HG03439 (cell line): ENCODE measurements around the gene ARHGEF38.
A peak's percentile ranks its signal among the peaks of the same experiment; 100 is the strongest.
"Not testable (repeated sequence)": the region's sequence is repeated elsewhere in the genome, so short reads cannot be mapped to it uniquely, and the experiment has no call there.

ENCODE experiments used
- ATAC-seq: cut with Tn5 transposase; IDR thresholded peaks from one replicate; pipeline ENCODE4 v1.9.1; 2021; ENCODE audit warnings: mild to moderate bottlenecking, moderate library complexity; ENCODE audit not compliant: unreplicated experiment

Gene ARHGEF38

DNA sequence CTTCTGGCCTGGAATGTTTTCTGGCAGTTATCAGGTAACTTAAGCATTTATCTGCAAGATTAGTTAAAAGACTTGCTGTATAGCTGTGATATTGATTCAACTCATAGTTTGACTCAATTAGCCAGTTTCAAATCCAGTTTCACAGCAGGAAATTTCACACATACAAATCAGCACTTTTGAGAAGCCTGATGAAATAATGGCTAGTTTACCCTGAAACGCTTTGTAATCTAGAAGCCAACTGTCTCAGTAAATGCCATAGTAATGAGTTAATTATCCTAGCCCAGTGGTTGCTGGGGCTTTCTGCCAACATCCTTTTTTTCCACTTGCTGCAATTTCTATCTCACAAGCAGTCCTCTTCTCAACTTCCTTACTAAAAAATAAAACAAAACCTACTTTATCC, 53.1 kb downstream of the ARHGEF38 start:
- ATAC-seq, result no peak

DNA sequence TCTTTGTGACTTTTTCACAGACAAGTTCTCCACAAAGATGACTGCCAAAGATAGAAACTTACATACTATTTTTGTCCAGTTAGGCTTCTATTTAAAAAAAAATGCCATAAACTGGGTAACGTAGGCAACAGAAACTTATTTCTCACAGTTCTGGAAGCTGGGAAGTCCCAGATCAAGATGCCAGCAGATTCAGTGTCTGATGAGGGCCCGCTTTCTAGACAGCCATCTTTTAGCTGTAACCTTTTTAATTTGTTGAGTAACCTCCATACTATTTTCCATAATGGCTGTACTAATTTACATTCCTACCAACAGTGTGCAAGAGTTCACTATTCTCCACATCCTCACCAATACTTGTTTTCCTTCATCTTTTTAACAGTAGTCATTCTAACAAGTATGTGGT, 55.5 kb downstream of the ARHGEF38 start:
- ATAC-seq, result no peak

- ATAC-seq, result not testable (repeated sequence)
These were observed 57.4 kb downstream of the ARHGEF38 start for GRCh38 chr4:105609819-105610218.

GRCh38 chr4:105613306-105613705, 60.9 kb downstream of the ARHGEF38 start:
- ATAC-seq, result no peak

- ATAC-seq, result no peak
These were observed 66.9 kb downstream of the ARHGEF38 start for GRCh38 chr4:105619188-105619931.

DNA sequence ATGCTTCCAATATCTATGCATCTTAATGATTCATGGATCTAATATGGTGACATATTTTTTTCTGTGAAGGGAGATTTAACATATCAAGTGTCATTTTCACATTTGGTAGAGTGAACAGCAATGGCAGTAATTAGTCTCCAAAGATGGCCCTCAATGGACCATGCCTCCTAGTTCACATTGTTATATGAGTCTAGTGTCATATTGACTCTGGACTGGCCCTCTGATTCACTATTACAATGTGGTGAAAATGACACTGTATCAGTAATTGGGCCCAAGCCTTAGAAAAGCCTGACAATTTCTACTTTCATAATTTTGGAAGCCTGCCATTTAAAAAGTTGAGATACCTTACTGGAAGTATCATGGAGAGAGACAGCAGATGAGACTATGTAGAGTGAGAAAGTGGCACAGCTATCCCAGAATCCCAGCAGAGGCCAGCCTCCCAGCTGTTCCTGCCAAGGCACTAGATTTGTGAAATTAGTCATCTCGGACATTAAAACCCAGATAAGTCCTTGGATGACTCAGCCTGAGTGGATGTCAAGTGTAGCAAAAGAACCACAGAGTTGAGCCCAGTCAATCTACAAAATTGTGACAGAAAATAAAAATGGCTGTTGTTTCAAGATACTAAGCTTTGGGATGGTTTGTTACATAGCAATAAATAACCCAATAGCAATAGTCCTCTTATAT, 68.4 kb downstream of the ARHGEF38 start:
- ATAC-seq, result no peak

DNA sequence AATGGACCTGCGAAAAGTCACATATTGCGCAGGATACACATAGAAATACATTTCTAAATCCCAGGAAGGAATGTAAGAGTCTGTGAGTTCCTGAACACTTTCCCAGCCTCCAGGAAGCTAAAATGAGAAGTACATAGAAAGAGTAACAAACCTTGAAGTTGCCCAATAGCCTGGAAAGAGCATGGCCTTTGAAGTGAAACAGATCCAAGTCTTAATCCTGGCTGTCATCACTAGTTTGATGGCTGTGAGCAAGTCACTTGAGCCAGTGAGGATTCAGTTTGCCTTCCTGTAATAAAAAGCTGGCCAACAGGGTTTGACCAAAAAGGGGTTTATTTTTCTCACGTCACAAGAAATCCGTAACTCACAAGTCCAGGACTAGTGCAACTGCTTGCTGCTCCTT, 69.8 kb downstream of the ARHGEF38 start:
- ATAC-seq, result no peak

DNA sequence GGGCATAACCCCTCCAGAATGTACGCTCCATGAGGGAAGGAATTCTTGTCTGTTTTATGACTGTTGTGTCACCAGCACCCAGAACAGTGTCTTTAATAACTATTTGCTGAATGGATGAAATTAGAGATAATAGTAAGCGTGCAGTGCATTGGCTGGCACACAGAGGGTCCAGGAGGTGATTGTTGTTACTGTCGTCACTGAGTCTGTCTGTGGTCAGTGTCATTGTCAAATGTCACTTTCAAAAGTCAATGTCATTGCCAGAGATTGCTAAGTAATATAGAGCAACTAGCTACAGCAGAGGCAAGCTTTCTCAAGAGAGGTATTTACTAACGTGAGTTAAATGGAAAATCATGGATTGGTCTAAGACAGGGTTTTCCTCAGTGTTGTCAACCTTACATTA, 70.7 kb downstream of the ARHGEF38 start:
- ATAC-seq, result no peak

DNA sequence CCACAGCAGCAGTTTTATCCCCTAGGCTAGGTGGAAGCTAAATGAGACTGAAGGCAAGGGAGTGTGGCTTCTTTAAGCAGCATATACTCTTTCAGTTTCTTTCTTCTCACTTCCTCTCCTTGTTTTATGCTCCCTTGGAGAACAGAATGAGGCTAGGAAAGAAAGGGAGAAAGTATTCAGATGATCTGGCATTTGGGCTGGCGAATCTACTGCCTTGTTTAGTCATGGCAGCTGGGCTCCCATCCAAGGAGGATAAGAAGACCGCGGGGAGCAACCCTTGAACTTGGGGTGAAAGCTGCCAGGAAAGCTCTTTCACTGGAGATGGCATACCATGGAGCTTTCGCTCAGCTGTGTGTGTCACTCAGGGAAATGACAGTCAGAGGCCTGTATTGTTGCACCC, 72.1 kb downstream of the ARHGEF38 start:
- no peak for ATAC-seq

- no peak for ATAC-seq
These were observed 72.8 kb downstream of the ARHGEF38 start for GRCh38 chr4:105625214-105625613.

GRCh38 chr4:105626846-105627245, 74.4 kb downstream of the ARHGEF38 start:
- no peak for ATAC-seq

DNA sequence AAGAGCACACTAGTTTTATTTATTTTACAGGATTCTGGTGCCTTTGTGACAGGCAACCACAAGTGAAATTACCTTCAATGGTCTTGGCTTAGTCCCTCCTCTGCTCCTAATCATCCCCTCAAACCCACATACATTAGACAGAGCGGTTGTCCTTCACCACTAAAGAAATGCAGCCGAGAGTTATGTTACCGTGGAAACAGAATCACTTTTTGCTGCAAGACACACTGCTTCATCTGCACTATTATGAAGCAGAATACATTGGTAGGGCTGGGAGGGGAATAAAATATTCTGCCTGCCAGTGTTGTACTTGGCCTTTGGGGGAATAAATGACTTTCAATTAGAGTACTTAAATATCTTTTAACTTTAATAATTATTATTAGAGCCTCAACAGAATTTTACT, 75.2 kb downstream of the ARHGEF38 start:
- no peak for ATAC-seq

GRCh38 chr4:105630670-105631655, 78.5 kb downstream of the ARHGEF38 start:
- no peak for ATAC-seq

GRCh38 chr4:105631818-105632400, 79.5 kb downstream of the ARHGEF38 start:
- no peak for ATAC-seq

- ATAC-seq, result no peak
These were observed 80.2 kb downstream of the ARHGEF38 start for GRCh38 chr4:105632599-105632998.

DNA sequence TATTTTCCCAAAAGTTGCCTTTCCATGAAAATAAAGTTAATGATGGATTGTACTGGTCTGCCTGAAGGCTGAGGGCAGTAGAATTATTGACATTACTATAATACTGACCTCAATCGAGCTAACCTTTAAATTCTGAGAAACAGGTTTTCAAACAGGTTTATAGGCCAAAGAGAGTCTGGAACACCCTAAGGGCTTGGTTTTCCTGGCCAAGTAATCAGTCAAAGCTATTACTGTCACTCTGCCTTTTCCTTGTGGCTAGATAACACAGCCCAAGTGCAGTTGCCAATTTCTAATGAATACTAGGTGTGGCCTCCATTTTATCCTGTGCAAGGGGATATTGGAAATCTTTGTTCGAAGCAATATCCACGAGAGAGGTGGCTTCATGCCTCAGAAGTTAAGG, 80.8 kb downstream of the ARHGEF38 start:
- no peak for ATAC-seq

DNA sequence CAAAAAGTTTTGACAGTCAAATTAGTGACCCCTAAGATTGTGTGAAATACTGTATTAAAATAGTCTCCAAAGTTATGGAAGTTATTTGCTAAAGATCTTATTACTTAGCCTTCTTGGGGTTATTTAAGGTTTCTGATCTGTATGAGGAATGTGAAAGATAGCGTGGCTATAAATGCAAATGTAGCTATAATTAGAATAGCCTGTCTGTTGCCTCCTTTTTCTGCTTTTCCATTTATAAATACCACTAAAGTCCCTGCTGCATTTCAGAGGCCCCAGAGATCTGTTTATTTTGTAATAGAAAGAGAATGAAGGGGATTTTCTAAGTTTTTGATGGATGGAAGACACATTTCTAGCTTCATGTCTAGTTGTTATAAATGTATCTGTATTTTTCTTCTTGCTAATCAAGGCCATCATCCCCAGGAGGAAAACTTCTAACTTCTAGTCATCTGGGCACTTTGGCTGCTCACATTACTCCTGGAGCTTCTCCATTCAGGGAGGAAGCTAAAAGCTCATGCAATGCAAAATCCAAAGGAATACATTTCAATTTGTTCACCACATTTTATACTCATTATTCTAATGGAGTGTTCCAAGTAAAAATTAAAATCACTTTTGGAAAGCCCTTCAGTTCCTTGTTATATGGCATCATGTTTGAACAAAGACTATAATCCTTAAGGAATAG, 82.1 kb downstream of the ARHGEF38 start:
- ATAC-seq, result no peak

- ATAC-seq, result peak; percentile 81
These were observed 85.2 kb downstream of the ARHGEF38 start for GRCh38 chr4:105637408-105638176.

DNA sequence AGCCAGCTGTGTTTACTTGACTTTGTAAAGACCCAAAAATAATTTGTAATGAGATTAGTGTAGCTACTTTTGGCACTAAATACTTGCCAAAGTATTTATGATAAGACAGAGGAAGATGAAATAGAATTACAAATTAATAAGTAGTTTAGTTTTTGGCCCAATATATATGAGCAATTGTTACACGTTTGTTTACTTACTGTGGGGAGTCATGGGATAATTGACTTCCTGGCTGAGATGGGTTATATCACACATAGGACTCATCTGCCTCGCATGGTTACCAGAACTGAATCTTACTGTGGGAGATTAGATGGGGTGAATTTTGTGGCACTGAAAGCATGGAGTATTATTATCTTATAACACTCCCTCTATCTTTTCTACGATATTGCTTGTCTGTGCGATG, 89.4 kb downstream of the ARHGEF38 start:
- ATAC-seq, result no peak

- no peak for ATAC-seq
These were observed 91.8 kb downstream of the ARHGEF38 start for GRCh38 chr4:105644257-105644656.
